ENCODE data around the gene SMARCC2.
"Not testable (repeated sequence)": the region's sequence is repeated elsewhere in the genome, so short reads cannot be mapped to it uniquely, and the experiment has no call there.

The SMARCC2 gene

GRCh38 chr12:56121204-56121870 is 67.9 kb downstream of the SMARCC2 start:
- DNase-seq (ENCODE audit: low read depth) = no peak

DNA sequence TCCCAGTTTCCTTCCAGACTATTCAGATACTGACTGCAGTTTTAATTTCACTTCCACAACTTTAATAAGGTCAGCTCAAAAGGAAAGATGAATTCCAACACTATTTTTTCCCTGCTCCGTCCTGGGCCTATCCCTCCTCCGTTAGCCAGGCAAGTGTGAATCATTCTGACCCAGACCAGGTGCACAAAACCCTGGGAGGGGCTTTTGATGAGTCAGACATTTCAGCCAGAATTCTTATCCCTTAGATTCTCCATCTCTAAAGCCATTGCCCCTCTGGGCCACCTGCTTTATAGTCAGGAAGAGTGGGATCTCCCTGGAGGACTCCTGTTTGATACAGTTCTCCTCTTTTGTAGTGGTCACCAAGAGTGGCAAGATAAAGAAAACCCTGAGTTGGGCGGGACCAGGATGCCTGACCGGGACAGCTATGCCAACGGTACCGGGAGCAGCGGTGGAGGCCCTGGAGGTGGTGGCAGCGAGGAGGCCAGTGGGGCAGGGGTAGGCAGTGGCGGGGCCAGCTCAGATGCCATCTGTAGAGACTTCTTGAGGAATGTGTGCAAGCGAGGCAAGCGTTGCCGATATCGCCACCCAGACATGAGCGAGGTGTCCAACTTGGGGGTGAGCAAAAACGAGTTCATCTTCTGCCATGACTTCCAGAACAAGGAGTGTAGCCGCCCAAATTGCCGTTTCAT is 69.0 kb downstream of the SMARCC2 start:
- no peak for DNase-seq (ENCODE audit: low read depth)

GRCh38 chr12:56119361-56119796 is 69.9 kb downstream of the SMARCC2 start:
- peak; percentile 32 for DNase-seq (ENCODE audit: low read depth)

GRCh38 chr12:56118688-56119357 is 70.5 kb downstream of the SMARCC2 start:
- DNase-seq (ENCODE audit: low read depth) = no peak

- DNase-seq (ENCODE audit: low read depth) = peak; percentile 93
Measured at GRCh38 chr12:56117778-56118687, 71.2 kb downstream of the SMARCC2 start, which contains the start of gene ZC3H10. Gene ZC3H10 (plus strand): TSS chr12:56118266. CDS start chr12:56120563, 2,297 bp downstream.

DNA sequence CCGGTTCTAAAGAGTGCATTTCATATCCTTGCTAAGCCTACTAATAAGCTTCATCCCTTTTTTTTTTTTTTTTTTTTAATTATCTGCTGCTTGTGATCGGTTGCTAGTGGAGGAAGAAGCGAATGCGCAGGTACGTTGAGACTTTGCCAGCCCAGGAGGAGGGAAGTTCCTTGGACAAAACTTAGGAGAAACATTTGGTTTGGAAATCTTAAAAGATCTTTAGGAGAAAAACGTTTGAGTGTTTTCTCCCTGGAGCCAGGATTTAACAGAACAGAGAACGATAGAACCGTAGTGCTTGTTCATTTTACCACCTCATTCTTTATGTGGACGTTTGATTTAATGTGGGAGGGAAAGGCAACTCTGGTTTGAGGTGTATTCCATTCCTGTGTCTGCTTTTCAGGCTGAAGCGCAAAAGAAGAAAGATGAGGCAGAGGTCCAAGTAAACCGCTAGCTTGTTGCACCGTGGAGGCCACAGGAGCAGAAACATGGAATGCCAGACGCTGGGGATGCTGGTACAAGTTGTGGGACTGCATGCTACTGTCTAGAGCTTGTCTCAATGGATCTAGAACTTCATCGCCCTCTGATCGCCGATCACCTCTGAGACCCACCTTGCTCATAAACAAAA is 72.1 kb downstream of the SMARCC2 start:
- not testable (repeated sequence) for DNase-seq (ENCODE audit: low read depth)

- peak; percentile 88 for DNase-seq (ENCODE audit: low read depth)
Measured at GRCh38 chr12:56116267-56117081, 72.8 kb downstream of the SMARCC2 start, which contains the start of gene RPL41. Gene RPL41 (plus strand): TSS chr12:56116633.

DNA sequence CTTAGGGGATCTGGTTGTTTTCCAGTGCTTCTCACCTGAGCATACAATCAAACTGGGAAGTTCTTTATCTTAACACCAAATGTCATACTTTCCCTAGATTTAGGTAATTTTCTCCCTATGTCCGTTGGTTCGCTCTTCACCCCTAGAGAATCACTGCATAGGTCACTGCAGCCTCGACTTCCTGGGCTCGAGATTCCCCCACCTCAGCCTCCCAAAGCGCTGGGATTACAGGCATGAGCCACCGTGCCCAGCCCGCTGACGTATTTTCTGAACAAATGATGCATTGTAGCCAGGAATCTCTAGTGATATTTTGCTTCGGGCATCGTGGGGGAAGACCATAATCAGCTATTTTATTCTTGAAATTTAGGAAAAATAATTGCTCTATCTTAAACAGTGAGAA is 74.0 kb downstream of the SMARCC2 start:
- no peak for DNase-seq (ENCODE audit: low read depth)

DNA sequence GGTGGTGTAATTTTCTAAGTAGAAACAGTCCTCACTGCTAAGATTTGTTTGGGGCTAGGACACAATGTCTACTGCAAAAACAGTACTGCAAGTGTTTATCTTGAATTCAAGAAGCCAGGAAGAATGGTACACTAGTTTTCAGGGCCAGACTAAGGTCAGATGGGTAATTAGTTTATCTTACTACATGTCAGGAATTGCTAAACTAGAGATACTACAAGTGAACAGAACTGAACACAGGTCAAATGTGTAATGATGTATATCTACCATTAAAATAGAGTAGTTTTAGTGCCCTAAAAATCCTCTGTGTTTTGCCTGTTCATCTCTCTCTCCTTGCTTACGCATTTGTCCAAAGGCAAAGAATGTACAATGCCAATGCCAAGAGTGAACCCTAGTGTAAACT is 75.2 kb downstream of the SMARCC2 start:
- no peak for DNase-seq (ENCODE audit: low read depth)
